CD4-positive, alpha-beta T cell (primary cell): ENCODE measurements around the gene NRIP3. TPM values are rescaled to one million over a fixed set of nuclear protein-coding genes. Genes with fewer than 3 reads are reported as not detected.
"Not testable (repeated sequence)": the region's sequence is repeated elsewhere in the genome, so short reads cannot be mapped to it uniquely, and the experiment has no call there.

Experiments
- ATAC-seq: fragments of 200-7000 bp; cut with Tn5 transposase; one replicate; pipeline ENCODE4 v1.10.0; 2022; ENCODE audit warnings: mild to moderate bottlenecking; ENCODE audit not compliant: poor library complexity
- CTCF ChIA-PET: fragments of 350-600 bp; sonication (Branson Sonifier 250); formaldehyde crosslinking; loops from one replicate; lab custom pipeline; 2021; ENCODE audit warnings: antibody characterized with exemption, inconsistent platforms; lab: Charles Lee
- POLR2A ChIA-PET: fragments of 350-600 bp; sonication (Branson Sonifier 250); formaldehyde crosslinking; loops from one replicate; lab custom pipeline; 2021; ENCODE audit warnings: antibody characterized with exemption, inconsistent platforms; lab: Charles Lee
- DNase-seq, 14 experiments: peaks; one replicate each; pipeline ENCODE4 v3.0.0-alpha.2; 2013 to 2020; ENCODE audit warnings: mixed read lengths in 2 of 14
- H3K27ac ChIP-seq, 2 donors: one replicate each; pipeline versions ENCODE4 v1.5.1 to v1.7.0; 2013; ENCODE audit warnings: low read length in 2 of 2, low read depth in 1 of 2, mild to moderate bottlenecking in 1 of 2
- H3K27me3 ChIP-seq, 2 experiments: 1 replicate in 1 of 2; 2 replicates in 1 of 2; pipeline versions ENCODE4 v1.6.1 to v1.7.0; 2013; ENCODE audit warnings: low read length in 2 of 2, control low read depth in 1 of 2, mild to moderate bottlenecking in 1 of 2, moderate library complexity in 1 of 2; ENCODE audit not compliant: insufficient read depth in 2 of 2, control insufficient read depth in 1 of 2
- H3K36me3 ChIP-seq: one replicate; pipeline ENCODE4 v1.6.1; 2013; ENCODE audit warnings: low read length, control low read depth; ENCODE audit not compliant: insufficient read depth
- H3K4me1 ChIP-seq: one replicate; pipeline ENCODE4 v1.6.1; 2013; ENCODE audit warnings: low read length, control low read depth; ENCODE audit not compliant: insufficient read depth
- H3K4me3 ChIP-seq: one replicate; pipeline ENCODE4 v1.5.1; 2013; ENCODE audit warnings: mild to moderate bottlenecking, low read length, moderate library complexity
- H3K9me3 ChIP-seq, 2 experiments: 1 replicate in 1 of 2; 2 replicates in 1 of 2; pipeline versions ENCODE4 v1.6.1 to v1.7.0; 2013; ENCODE audit warnings: low read length in 2 of 2, mild to moderate bottlenecking in 2 of 2, control low read depth in 1 of 2, moderate library complexity in 1 of 2; ENCODE audit not compliant: control insufficient read depth in 1 of 2, insufficient read depth in 1 of 2
- H3K27ac Mint-ChIP-seq: one replicate; pipeline ENCODE4 v1.8.0; 2020; ENCODE audit warnings: mixed read lengths
- H3K27me3 Mint-ChIP-seq: one replicate; pipeline ENCODE4 v1.8.0; 2021; ENCODE audit warnings: mixed read lengths
- H3K36me3 Mint-ChIP-seq: one replicate; pipeline ENCODE4 v1.8.0; 2021; ENCODE audit warnings: low read depth, mixed read lengths
- H3K4me1 Mint-ChIP-seq: one replicate; pipeline ENCODE4 v1.8.0; 2021; ENCODE audit warnings: low read depth, mixed read lengths
- H3K4me3 Mint-ChIP-seq: one replicate; pipeline ENCODE4 v1.8.0; 2020; ENCODE audit warnings: mild to moderate bottlenecking, mixed read lengths
- H3K9me3 Mint-ChIP-seq: one replicate; pipeline ENCODE4 v1.8.0; 2020; ENCODE audit warnings: mixed read lengths
- intact Hi-C, 2 experiments: fragments of 100-400 bp; cut with DNase I in 1 of 2; cut with micrococcal nuclease in 1 of 2; formaldehyde crosslinking; loops; one replicate each; pipeline versions ENCODE4 v1.15.1 to v1.9.0; 2023 to 2025; cut with DNase I, micrococcal nuclease
- total RNA-seq, 174 experiments: library from RNA in 2 of 174; stranded (reverse) in 2 of 174; gene quantifications; one replicate each; pipeline ENCODE4 v1.2.3 and lab custom pipeline; 2021 to 2026
- TF ChIP-seq, protein P1 (sequence below): fragments of 200-600 bp; IDR thresholded peaks from one replicate; pipeline ENCODE4 v1.8.0; 2022; ENCODE audit warnings: antibody characterized with exemption, mild to moderate bottlenecking

Gene NRIP3
- total RNA-seq, 2 experiments from 2014 or later: 4.6 to 4.9 TPM

DNA sequence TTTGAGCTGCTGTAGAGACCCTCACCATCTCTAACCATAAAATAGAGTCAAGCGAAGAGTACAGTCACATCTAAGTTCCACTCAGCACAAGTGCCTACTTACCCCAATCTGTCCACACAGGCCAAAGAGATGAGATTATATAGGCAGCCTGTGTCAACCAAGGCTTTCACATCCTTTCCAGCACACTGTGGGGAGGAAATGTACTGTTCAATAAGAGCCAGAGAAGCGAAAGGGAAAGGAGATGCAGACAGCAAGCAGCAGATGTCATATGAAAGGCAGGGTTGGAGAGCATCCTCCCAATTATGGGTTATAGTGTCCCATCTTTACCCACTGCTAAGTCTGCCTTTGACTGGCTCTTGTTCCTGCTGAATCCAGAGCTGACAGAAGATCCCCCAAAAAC is 16.4 kb downstream of the NRIP3 start:
- Mint-ChIP-seq H3K27ac (no peak overlapping the region), H3K9me3 (no peaks in the 10 kb centered on the region), H3K36me3 (no peaks in the 10 kb centered on the region), H3K4me3 (no peak overlapping the region), H3K27me3 (peaks cover 41% of the 10 kb centered on the region), H3K4me1 (no peaks in the 10 kb centered on the region)
- no peak overlapping the region for H3K4me3 ChIP-seq
- H3K4me1 ChIP-seq: no peaks in the 10 kb centered on the region
- no peaks in the 10 kb centered on the region for H3K9me3 ChIP-seq
- POLR2A ChIA-PET: no interaction called here
- intact Hi-C loops: no loop called here
- H3K27me3 ChIP-seq: no peaks in the 10 kb centered on the region
- CTCF ChIA-PET: interaction anchor here (1.5 kb wide), 1 partner anchor 28 kb away, joined by 3 read pairs; no protein-coding TSS in a partner anchor
- no peak overlapping the region for H3K27ac ChIP-seq
- no peaks in the 10 kb centered on the region for H3K36me3 ChIP-seq
- no peak for ATAC-seq
- no peak for DNase-seq
- TF ChIP-seq, protein P1, sequence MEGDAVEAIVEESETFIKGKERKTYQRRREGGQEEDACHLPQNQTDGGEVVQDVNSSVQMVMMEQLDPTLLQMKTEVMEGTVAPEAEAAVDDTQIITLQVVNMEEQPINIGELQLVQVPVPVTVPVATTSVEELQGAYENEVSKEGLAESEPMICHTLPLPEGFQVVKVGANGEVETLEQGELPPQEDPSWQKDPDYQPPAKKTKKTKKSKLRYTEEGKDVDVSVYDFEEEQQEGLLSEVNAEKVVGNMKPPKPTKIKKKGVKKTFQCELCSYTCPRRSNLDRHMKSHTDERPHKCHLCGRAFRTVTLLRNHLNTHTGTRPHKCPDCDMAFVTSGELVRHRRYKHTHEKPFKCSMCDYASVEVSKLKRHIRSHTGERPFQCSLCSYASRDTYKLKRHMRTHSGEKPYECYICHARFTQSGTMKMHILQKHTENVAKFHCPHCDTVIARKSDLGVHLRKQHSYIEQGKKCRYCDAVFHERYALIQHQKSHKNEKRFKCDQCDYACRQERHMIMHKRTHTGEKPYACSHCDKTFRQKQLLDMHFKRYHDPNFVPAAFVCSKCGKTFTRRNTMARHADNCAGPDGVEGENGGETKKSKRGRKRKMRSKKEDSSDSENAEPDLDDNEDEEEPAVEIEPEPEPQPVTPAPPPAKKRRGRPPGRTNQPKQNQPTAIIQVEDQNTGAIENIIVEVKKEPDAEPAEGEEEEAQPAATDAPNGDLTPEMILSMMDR: no peak

DNA sequence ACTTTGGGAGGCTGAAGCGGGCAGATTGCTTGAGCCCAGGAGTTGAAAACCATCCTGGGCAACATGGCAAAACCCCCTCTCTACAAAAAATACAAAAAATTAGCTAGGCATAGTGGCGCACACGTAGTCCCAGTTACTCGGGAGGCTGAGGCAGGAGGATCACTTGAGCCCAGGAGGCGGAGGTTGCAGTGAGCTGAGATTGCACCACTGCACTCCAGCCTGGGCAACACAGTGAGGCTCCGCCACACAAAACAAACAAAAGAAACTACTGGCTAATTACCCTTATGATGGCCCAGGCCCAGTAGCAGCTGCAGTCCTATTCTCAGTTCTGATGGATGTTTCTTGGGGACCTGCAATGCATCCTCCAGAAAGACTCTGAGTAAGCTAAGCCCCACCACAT is 17.0 kb downstream of the NRIP3 start:
- H3K27me3 Mint-ChIP-seq: peaks cover 35% of the 10 kb centered on the region
- H3K27ac Mint-ChIP-seq, H3K27me3 ChIP-seq, H3K36me3 Mint-ChIP-seq, H3K27ac ChIP-seq, H3K4me3 Mint-ChIP-seq, H3K36me3 ChIP-seq, H3K9me3 ChIP-seq, H3K4me3 ChIP-seq, H3K9me3 Mint-ChIP-seq, POLR2A ChIA-PET, ATAC-seq, H3K4me1 Mint-ChIP-seq, DNase-seq, intact Hi-C loops, H3K4me1 ChIP-seq: not testable (repeated sequence)
- CTCF ChIA-PET: interaction anchor here (1.5 kb wide), 1 partner anchor 27 kb away, joined by 3 read pairs; no protein-coding TSS in a partner anchor

GRCh38 chr11:8985462-8985861 is 18.3 kb downstream of the NRIP3 start:
- Histone ChIP-seq H3K36me3 (no peaks in the 10 kb centered on the region), H3K27me3 (no peaks in the 10 kb centered on the region), H3K27ac (no peak overlapping the region), H3K4me3 (no peak overlapping the region), H3K9me3 (no peaks in the 10 kb centered on the region), H3K4me1 (no peaks in the 10 kb centered on the region)
- intact Hi-C loops: no loop called here
- Mint-ChIP-seq H3K9me3 (no peaks in the 10 kb centered on the region), H3K36me3 (no peaks in the 10 kb centered on the region), H3K4me3 (no peak overlapping the region), H3K27me3 (peaks cover 32% of the 10 kb centered on the region), H3K27ac (no peak overlapping the region), H3K4me1 (no peaks in the 10 kb centered on the region)
- ChIA-PET CTCF (no interaction called here), POLR2A (no interaction called here)
- DNase-seq (no peak), ATAC-seq (no peak)
- TF ChIP-seq, protein P1: no peak

DNA sequence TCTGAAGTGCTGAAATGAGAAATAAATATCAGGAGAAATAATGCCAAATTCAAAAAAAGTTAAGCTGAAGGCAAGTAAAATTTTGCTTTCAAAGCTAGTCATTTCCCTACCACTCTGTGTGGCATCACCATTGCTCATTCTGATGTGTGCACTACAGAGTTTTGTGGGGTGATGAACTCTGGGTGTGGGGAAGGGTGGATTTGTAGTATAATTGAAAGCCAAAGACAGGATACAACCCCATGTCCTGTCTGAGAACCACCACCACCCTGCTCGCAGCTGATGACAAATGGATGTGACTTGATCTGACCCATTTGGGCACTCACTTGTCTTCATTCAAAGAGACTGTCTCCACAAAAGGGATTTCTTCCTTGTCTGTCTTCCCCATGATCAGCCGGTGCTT is 20.2 kb downstream of the NRIP3 start:
- H3K27ac ChIP-seq: no peak overlapping the region

More for the DNA sequence above, 20.2 kb downstream of the NRIP3 start:
- ATAC-seq (no peak), DNase-seq (no peak)
- TF ChIP-seq, protein P1: no peak
- CTCF ChIA-PET: no interaction called here
- no peaks in the 10 kb centered on the region for H3K9me3 ChIP-seq
- no peaks in the 10 kb centered on the region for H3K4me1 ChIP-seq
- POLR2A ChIA-PET: no interaction called here
- H3K4me1 Mint-ChIP-seq: no peaks in the 10 kb centered on the region
- intact Hi-C loops: no loop called here
- no peak overlapping the region for H3K4me3 ChIP-seq
- no peak overlapping the region for H3K4me3 Mint-ChIP-seq
- H3K27ac Mint-ChIP-seq: no peak overlapping the region
- H3K36me3 Mint-ChIP-seq: no peaks in the 10 kb centered on the region
- H3K9me3 Mint-ChIP-seq: no peaks in the 10 kb centered on the region
- H3K27me3 ChIP-seq: no peaks in the 10 kb centered on the region
- peaks cover 18% of the 10 kb centered on the region for H3K27me3 Mint-ChIP-seq
- H3K36me3 ChIP-seq: no peaks in the 10 kb centered on the region
